ENCODE data around the gene SLC22A4.

Gene SLC22A4

GRCh38 chr5:132309679-132310078, 15.5 kb downstream of the SLC22A4 start:
- TF ChIP-seq CTCF (IDR thresholded peaks at IDR 0.05; ENCODE audit: control insufficient read depth, insufficient read depth, low read depth, low read length, missing control alignments), result no peak
- no peak overlapping the region for H3K4me3 ChIP-seq (ENCODE audit: control insufficient read depth, low read depth, low read length)

GRCh38 chr5:132310141-132310834, 16.1 kb downstream of the SLC22A4 start:
- H3K4me3 ChIP-seq (ENCODE audit: control insufficient read depth, low read depth, low read length), result no peak overlapping the region
- no peak for TF ChIP-seq CTCF (IDR thresholded peaks at IDR 0.05; ENCODE audit: control insufficient read depth, insufficient read depth, low read depth, low read length, missing control alignments)

More at GRCh38 chr5:132309679-132310078, 15.5 kb downstream of the SLC22A4 start:
- no peak for DNase-seq (ENCODE audit: low read depth)

GRCh38 chr5:132313366-132313765, 19.2 kb downstream of the SLC22A4 start:
- no peak overlapping the region for H3K4me3 ChIP-seq (ENCODE audit: control insufficient read depth, low read depth, low read length)
- DNase-seq (ENCODE audit: low read depth), result no peak
- no peak for TF ChIP-seq CTCF (IDR thresholded peaks at IDR 0.05; ENCODE audit: control insufficient read depth, insufficient read depth, low read depth, low read length, missing control alignments)

More at GRCh38 chr5:132310141-132310834, 16.1 kb downstream of the SLC22A4 start:
- DNase-seq (ENCODE audit: low read depth), result no peak

GRCh38 chr5:132313961-132314432, 19.8 kb downstream of the SLC22A4 start:
- no peak overlapping the region for H3K4me3 ChIP-seq (ENCODE audit: control insufficient read depth, low read depth, low read length)
- DNase-seq (ENCODE audit: low read depth), result no peak
- TF ChIP-seq CTCF (IDR thresholded peaks at IDR 0.05; ENCODE audit: control insufficient read depth, insufficient read depth, low read depth, low read length, missing control alignments), result no peak

- H3K4me3 ChIP-seq (ENCODE audit: control insufficient read depth, low read depth, low read length), result no peak overlapping the region
- peak; percentile 20 for TF ChIP-seq CTCF (IDR thresholded peaks at IDR 0.05; ENCODE audit: control insufficient read depth, insufficient read depth, low read depth, low read length, missing control alignments)
- DNase-seq (ENCODE audit: low read depth), result no peak
These were observed 21.4 kb downstream of the SLC22A4 start for GRCh38 chr5:132315529-132316067.

- no peak overlapping the region for H3K4me3 ChIP-seq (ENCODE audit: control insufficient read depth, low read depth, low read length)
- TF ChIP-seq CTCF (IDR thresholded peaks at IDR 0.05; ENCODE audit: control insufficient read depth, insufficient read depth, low read depth, low read length, missing control alignments), result no peak
- no peak for DNase-seq (ENCODE audit: low read depth)
These were observed 25.8 kb downstream of the SLC22A4 start for GRCh38 chr5:132319975-132320374.
